ENCODE data around the gene TIPRL. TPM values are rescaled to one million over a fixed set of nuclear protein-coding genes. Genes with fewer than 3 reads are reported as not detected.
A peak's percentile ranks its signal among the peaks of the same experiment; 100 is the strongest.

The TIPRL gene
- total RNA-seq, 2 experiments from 2014 or later = 36.0 to 54.3 TPM

GRCh38 chr1:168163670-168164069 lies 15.1 kb upstream of the TIPRL start:
- intact Hi-C loops (cut with micrococcal nuclease; ENCODE audit: unreplicated experiment) = no loop called here
- Histone ChIP-seq H3K79me2 (ENCODE audit: insufficient read depth, low read depth, low read length) (no peaks in the 10 kb centered on the region), H3K4me2 (ENCODE audit: low read length) (no peak overlapping the region), H3K36me3 (ENCODE audit: insufficient read depth, low read length) (no peaks in the 10 kb centered on the region), H3K4me1 (ENCODE audit: insufficient read depth, low read length, poor library complexity, severe bottlenecking) (peaks cover 7% of the 10 kb centered on the region), H2AFZ (ENCODE audit: low read length) (no peak overlapping the region), H3K4me3 (ENCODE audit: low read depth, low read length, poor library complexity, severe bottlenecking) (no peak overlapping the region), H3K9me3 (ENCODE audit: low read length) (peaks cover 11% of the 10 kb centered on the region; the same call in 1 of the 2 replicates), H3K27ac (ENCODE audit: low read depth, low read length, poor library complexity, severe bottlenecking) (no peak overlapping the region), H4K20me1 (ENCODE audit: insufficient read depth, low read length) (no peaks in the 10 kb centered on the region), H3K9me2 (ENCODE audit: insufficient read depth, low read length) (no peaks in the 10 kb centered on the region)
- peak; percentile 47 for DNase-seq (ENCODE audit: low spot score)
- BruUV-seq (replicated peaks) = no TSS peak
- ChIA-PET POLR2A (interaction anchor here (0.5 to 1.3 kb wide), 7 partner anchors 11 to 717 kb away, joined by 3 to 7 read pairs (median 5); partner anchors contain the start of genes SFT2D2 and TIPRL), CTCF (ENCODE audit: unreplicated experiment) (interaction anchor here (0.9 kb wide), 1 partner anchor 22 kb away, joined by 3 read pairs; no protein-coding TSS in a partner anchor)
- no peak for TF ChIP-seq EZH2phosphoT487 (IDR thresholded peaks at IDR 0.05; ENCODE audit: borderline replicate concordance, low read depth, low read length)
- TF ChIP-seq, protein P1, sequence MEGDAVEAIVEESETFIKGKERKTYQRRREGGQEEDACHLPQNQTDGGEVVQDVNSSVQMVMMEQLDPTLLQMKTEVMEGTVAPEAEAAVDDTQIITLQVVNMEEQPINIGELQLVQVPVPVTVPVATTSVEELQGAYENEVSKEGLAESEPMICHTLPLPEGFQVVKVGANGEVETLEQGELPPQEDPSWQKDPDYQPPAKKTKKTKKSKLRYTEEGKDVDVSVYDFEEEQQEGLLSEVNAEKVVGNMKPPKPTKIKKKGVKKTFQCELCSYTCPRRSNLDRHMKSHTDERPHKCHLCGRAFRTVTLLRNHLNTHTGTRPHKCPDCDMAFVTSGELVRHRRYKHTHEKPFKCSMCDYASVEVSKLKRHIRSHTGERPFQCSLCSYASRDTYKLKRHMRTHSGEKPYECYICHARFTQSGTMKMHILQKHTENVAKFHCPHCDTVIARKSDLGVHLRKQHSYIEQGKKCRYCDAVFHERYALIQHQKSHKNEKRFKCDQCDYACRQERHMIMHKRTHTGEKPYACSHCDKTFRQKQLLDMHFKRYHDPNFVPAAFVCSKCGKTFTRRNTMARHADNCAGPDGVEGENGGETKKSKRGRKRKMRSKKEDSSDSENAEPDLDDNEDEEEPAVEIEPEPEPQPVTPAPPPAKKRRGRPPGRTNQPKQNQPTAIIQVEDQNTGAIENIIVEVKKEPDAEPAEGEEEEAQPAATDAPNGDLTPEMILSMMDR (conservative IDR thresholded peaks at IDR 0.05; ENCODE audit: low read length) = no peak

DNA sequence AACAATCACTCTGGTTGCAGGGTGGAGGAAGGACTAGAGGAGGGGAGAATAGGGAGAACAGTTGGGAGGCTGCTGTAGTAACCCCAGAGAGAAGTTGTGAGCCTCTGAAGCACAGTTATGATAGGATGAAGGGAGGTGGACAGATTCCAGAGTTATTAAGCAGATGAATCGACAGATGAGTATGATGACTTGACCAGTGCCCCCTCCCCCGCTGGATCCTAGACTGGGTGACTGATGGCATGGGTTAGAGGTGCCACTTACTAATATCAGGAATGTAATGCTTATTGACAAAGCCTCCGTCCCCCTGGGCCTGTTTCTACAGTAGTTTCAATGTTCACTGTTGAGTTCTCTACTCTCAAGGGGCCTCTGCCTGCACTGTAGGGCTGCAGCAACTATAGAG lies 14.0 kb upstream of the TIPRL start:
- peaks cover 7% of the 10 kb centered on the region for H3K4me1 ChIP-seq (ENCODE audit: insufficient read depth, low read length, poor library complexity, severe bottlenecking)
- H3K9me3 ChIP-seq (ENCODE audit: low read length) = peaks cover 9% of the 10 kb centered on the region; the same call in 1 of the 2 replicates
- no peak overlapping the region for H2AFZ ChIP-seq (ENCODE audit: low read length)
- H4K20me1 ChIP-seq (ENCODE audit: insufficient read depth, low read length) = no peaks in the 10 kb centered on the region
- TF ChIP-seq, protein P1 (conservative IDR thresholded peaks at IDR 0.05; ENCODE audit: low read length) = no peak
- TF ChIP-seq EZH2phosphoT487 (IDR thresholded peaks at IDR 0.05; ENCODE audit: borderline replicate concordance, low read depth, low read length) = no peak
- H3K36me3 ChIP-seq (ENCODE audit: insufficient read depth, low read length) = no peaks in the 10 kb centered on the region
- BruUV-seq (replicated peaks) = no TSS peak
- no peaks in the 10 kb centered on the region for H3K79me2 ChIP-seq (ENCODE audit: insufficient read depth, low read depth, low read length)
- ChIA-PET POLR2A (interaction anchor here (0.7 to 1.2 kb wide), 2 partner anchors 14 to 41 kb away, joined by 3 to 7 read pairs; partner anchors contain the start of gene TIPRL), CTCF (ENCODE audit: unreplicated experiment) (interaction anchor here (0.5 kb wide), 1 partner anchor 423 kb away, joined by 7 read pairs; no protein-coding TSS in a partner anchor)
- no peak overlapping the region for H3K4me2 ChIP-seq (ENCODE audit: low read length)
- no peaks in the 10 kb centered on the region for H3K9me2 ChIP-seq (ENCODE audit: insufficient read depth, low read length)
- H3K4me3 ChIP-seq (ENCODE audit: low read depth, low read length, poor library complexity, severe bottlenecking) = no peak overlapping the region
- no peak overlapping the region for H3K27ac ChIP-seq (ENCODE audit: low read depth, low read length, poor library complexity, severe bottlenecking)
- intact Hi-C loops (cut with micrococcal nuclease; ENCODE audit: unreplicated experiment) = no loop called here
- DNase-seq (ENCODE audit: low spot score) = no peak

DNA sequence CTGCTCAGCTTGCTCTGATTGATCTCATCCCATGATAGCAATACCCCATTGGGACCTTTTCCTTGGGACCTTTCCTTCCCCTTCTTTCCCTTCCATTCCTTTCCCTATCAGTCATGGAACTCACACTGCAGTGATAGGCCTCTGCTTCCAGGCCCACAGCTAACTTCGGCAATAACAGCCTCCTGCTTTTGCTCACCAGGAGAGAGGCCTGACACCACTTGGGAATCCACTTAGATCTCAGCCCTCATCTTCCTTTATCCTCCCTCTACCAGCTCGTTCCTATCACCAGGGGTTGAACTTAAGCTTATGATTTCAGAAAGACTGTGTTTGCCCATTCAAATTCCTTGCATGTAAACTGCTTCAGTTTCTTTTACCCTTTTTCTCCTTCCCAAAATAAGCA lies 11.0 kb upstream of the TIPRL start:
- peaks cover 10% of the 10 kb centered on the region for H3K4me1 ChIP-seq (ENCODE audit: insufficient read depth, low read length, poor library complexity, severe bottlenecking)
- no peaks in the 10 kb centered on the region for H3K9me3 ChIP-seq (ENCODE audit: low read length)
- intact Hi-C loops (cut with micrococcal nuclease; ENCODE audit: unreplicated experiment) = no loop called here
- H3K4me2 ChIP-seq (ENCODE audit: low read length) = no peak overlapping the region
- ChIA-PET CTCF (ENCODE audit: unreplicated experiment) (no interaction called here), POLR2A (interaction anchor here (0.7 to 0.9 kb wide), 4 partner anchors 22 to 129 kb away, joined by 3 read pairs; no protein-coding TSS in a partner anchor)
- H3K36me3 ChIP-seq (ENCODE audit: insufficient read depth, low read length) = no peaks in the 10 kb centered on the region
- no peak for TF ChIP-seq EZH2phosphoT487 (IDR thresholded peaks at IDR 0.05; ENCODE audit: borderline replicate concordance, low read depth, low read length)
- TF ChIP-seq, protein P1 (conservative IDR thresholded peaks at IDR 0.05; ENCODE audit: low read length) = no peak
- no peak overlapping the region for H3K4me3 ChIP-seq (ENCODE audit: low read depth, low read length, poor library complexity, severe bottlenecking)
- no peaks in the 10 kb centered on the region for H3K9me2 ChIP-seq (ENCODE audit: insufficient read depth, low read length)
- no peak overlapping the region for H2AFZ ChIP-seq (ENCODE audit: low read length)
- H4K20me1 ChIP-seq (ENCODE audit: insufficient read depth, low read length) = no peaks in the 10 kb centered on the region
- H3K27ac ChIP-seq (ENCODE audit: low read depth, low read length, poor library complexity, severe bottlenecking) = no peak overlapping the region
- no peaks in the 10 kb centered on the region for H3K79me2 ChIP-seq (ENCODE audit: insufficient read depth, low read depth, low read length)
- BruUV-seq (replicated peaks) = no TSS peak
- DNase-seq (ENCODE audit: low spot score) = no peak

Data from OCI-LY7 (cell line).